NT2/D1 (cell line): ENCODE data around the gene PPP1R3A.

ENCODE experiments used
- DNase-seq: peaks from one replicate; pipeline ENCODE4 v3.0.0-alpha.2; 2011; ENCODE audit warnings: low read depth, low spot score
- H3K27me3 ChIP-seq: 2 replicates; pipeline ENCODE4 v1.6.0; 2011; ENCODE audit warnings: mild to moderate bottlenecking; ENCODE audit not compliant: insufficient read length, insufficient read depth
- H3K36me3 ChIP-seq: 2 replicates; pipeline ENCODE4 v1.6.1; 2011; ENCODE audit warnings: mild to moderate bottlenecking, low read length, mixed read lengths; ENCODE audit not compliant: insufficient read depth, insufficient read length
- H3K4me1 ChIP-seq: 2 replicates; pipeline ENCODE4 v1.5.1; 2011; ENCODE audit not compliant: insufficient read depth, insufficient read length
- H3K4me3 ChIP-seq: 2 replicates; pipeline ENCODE4 v1.5.1; 2011; ENCODE audit warnings: low read depth; ENCODE audit not compliant: insufficient read length
- H3K9ac ChIP-seq: 2 replicates; pipeline ENCODE4 v1.6.0; 2011; ENCODE audit warnings: low read depth; ENCODE audit not compliant: insufficient read length
- H3K9me3 ChIP-seq: 2 replicates; pipeline ENCODE4 v1.5.1; 2011; ENCODE audit warnings: mild to moderate bottlenecking, low read length; ENCODE audit not compliant: insufficient read depth
- SUZ12 ChIP-seq: IDR thresholded peaks from 2 replicates; pipeline ENCODE4 v1.6.1; 2011; ENCODE audit not compliant: insufficient read length, insufficient read depth; ENCODE audit errors: extremely low read depth
- YY1 ChIP-seq: IDR thresholded peaks from 2 replicates; pipeline ENCODE4 v1.6.1; 2011; ENCODE audit not compliant: insufficient read length, insufficient read depth
- ZNF274 ChIP-seq: IDR thresholded peaks from 2 replicates; pipeline ENCODE4 v1.6.1; 2011; ENCODE audit warnings: mild to moderate bottlenecking, low read depth, low read length

Gene PPP1R3A

DNA sequence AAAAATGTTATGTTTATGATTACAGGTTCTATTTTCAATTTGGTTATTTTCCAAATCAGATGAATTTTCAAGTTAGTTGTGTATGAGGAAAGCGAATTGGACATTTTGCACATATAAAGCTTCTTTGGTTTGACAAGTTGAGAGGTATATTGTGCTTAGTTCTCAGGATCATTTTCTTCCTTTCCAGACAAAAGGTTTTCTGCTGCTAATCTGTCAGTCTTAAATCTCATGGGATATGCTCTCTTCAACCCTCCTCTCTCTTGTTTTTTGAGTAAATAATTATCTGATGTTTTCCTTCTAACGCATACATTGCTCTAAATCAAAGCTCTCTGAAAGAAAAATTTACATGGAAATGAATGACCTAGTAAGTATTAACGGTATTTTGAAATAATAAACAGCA is 77.9 kb downstream of the PPP1R3A start:
- H3K27me3 ChIP-seq: no peaks in the 10 kb centered on the region
- DNase-seq: no peak
- no peaks in the 10 kb centered on the region for H3K36me3 ChIP-seq
- TF ChIP-seq ZNF274: no peak
- TF ChIP-seq SUZ12: no peak
- TF ChIP-seq YY1: no peak
- H3K9ac ChIP-seq: no peak overlapping the region
- H3K4me3 ChIP-seq: no peak overlapping the region
- no peaks in the 10 kb centered on the region for H3K9me3 ChIP-seq
- H3K4me1 ChIP-seq: no peaks in the 10 kb centered on the region

DNA sequence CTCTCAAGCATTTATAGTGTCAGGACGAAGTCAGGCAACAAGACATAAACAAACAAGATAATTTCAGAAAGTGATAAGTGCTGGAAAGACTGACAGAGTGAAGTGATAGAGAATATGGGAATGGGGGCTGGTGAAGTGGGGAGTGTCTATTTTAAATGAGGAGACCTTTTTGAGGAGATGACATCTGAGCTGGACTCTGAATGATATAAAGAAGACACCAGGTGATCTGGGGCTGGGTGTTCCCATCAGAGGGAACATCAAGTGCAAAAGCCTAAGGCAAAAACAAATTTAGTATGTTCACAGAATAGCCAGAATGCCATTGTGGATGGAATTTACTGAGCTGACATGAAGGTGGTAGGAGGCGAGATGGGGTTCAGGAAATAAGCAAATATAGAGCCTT is 83.4 kb downstream of the PPP1R3A start:
- DNase-seq: no peak
- Histone ChIP-seq H3K9me3 (no peaks in the 10 kb centered on the region), H3K4me1 (no peaks in the 10 kb centered on the region), H3K36me3 (no peaks in the 10 kb centered on the region), H3K27me3 (no peaks in the 10 kb centered on the region), H3K9ac (no peak overlapping the region), H3K4me3 (no peak overlapping the region)
- TF ChIP-seq YY1: no peak
- TF ChIP-seq SUZ12: no peak
- no peak for TF ChIP-seq ZNF274

GRCh38 chr7:113832196-113832745 is 86.5 kb downstream of the PPP1R3A start:
- no peaks in the 10 kb centered on the region for H3K27me3 ChIP-seq
- TF ChIP-seq ZNF274 (no peak), YY1 (no peak), SUZ12 (no peak)
- no peak overlapping the region for H3K9ac ChIP-seq
- no peaks in the 10 kb centered on the region for H3K9me3 ChIP-seq
- no peak for DNase-seq
- no peak overlapping the region for H3K4me3 ChIP-seq
- no peaks in the 10 kb centered on the region for H3K36me3 ChIP-seq
- no peaks in the 10 kb centered on the region for H3K4me1 ChIP-seq

- no peak overlapping the region for H3K9ac ChIP-seq
- H3K27me3 ChIP-seq: no peaks in the 10 kb centered on the region
- no peaks in the 10 kb centered on the region for H3K4me1 ChIP-seq
- no peaks in the 10 kb centered on the region for H3K9me3 ChIP-seq
- DNase-seq: no peak
- no peak overlapping the region for H3K4me3 ChIP-seq
- TF ChIP-seq SUZ12: no peak
- TF ChIP-seq YY1: no peak
- TF ChIP-seq ZNF274: no peak
- H3K36me3 ChIP-seq: no peaks in the 10 kb centered on the region
These were observed 87.3 kb downstream of the PPP1R3A start for GRCh38 chr7:113831556-113831955.

DNA sequence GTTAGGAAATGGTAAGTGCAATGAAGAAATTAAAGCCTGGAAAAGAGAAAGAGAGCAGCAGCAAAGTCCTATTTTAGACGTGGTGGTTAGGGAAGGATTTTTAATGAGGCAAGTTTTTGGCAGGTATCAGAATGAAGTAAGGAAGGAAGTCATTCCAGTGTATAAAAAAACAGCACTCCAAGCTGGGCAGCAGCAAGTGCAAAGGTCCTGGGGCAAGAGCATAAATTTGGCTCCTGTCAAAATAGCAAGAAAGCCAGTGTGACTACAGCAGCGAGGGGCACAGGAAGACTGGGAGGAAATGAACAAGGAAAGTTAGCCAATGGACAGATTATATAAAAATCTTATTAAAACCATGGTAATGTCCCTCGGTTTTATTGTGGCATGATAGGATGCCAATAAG is 90.2 kb downstream of the PPP1R3A start:
- Histone ChIP-seq H3K27me3 (no peaks in the 10 kb centered on the region), H3K9ac (no peak overlapping the region), H3K9me3 (no peaks in the 10 kb centered on the region), H3K4me1 (no peaks in the 10 kb centered on the region), H3K4me3 (no peak overlapping the region), H3K36me3 (no peaks in the 10 kb centered on the region)
- TF ChIP-seq YY1 (no peak), SUZ12 (no peak), ZNF274 (no peak)
- DNase-seq: no peak
